Measurements from ENCODE around the gene HRAS. TPM values are rescaled to one million over a fixed set of nuclear protein-coding genes. Genes with fewer than 3 reads are reported as not detected.
A peak's percentile ranks its signal among the peaks of the same experiment; 100 is the strongest.

HRAS gene
- total RNA-seq, 2 donors from 2014 or later, result 29.5 to 73.2 TPM

- H3K9me3 Mint-ChIP-seq, result no peaks in the 10 kb centered on the region
- peak overlapping the region; percentile 57 for H3K4me3 Mint-ChIP-seq
- H3K27ac Mint-ChIP-seq, result no peak overlapping the region
- no peaks in the 10 kb centered on the region for H3K4me1 Mint-ChIP-seq
- no peaks in the 10 kb centered on the region for H3K27me3 Mint-ChIP-seq
- peak; percentile 1 for ATAC-seq (replicated peaks)
- H3K36me3 Mint-ChIP-seq (ENCODE audit: low read depth), result peaks cover 14% of the 10 kb centered on the region
Measured at GRCh38 chr11:534396-535209, 773 bp downstream of the HRAS start.

DNA sequence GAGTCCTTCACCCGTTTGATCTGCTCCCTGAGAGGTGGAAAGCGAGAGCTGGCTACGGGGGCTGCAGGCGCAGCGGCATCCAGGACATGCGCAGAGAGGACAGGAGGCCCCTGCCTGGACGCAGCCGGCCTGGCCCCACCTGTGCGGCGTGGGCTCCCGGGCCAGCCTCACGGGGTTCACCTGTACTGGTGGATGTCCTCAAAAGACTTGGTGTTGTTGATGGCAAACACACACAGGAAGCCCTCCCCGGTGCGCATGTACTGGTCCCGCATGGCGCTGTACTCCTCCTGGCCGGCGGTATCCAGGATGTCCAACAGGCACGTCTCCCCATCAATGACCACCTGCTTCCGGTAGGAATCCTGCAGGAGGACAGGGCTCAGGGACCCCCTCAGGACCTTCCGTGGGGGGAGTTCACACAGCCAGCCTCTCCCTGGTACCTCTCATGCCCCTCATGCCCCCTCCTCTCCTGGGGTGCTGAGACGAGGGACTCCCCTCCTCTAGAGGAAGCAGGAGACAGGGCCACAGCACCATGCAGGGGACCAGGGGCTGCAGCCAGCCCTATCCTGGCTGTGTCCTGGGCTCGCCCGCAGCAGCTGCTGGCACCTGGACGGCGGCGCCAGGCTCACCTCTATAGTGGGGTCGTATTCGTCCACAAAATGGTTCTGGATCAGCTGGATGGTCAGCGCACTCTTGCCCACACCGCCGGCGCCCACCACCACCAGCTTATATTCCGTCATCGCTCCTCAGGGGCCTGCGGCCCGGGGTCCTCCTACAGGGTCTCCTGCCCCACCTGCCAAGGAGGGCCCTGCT is 1.6 kb downstream of the HRAS start:
- Mint-ChIP-seq H3K9me3 (no peaks in the 10 kb centered on the region), H3K27me3 (no peaks in the 10 kb centered on the region), H3K27ac (no peak overlapping the region), H3K4me3 (peak overlapping the region; percentile 57), H3K36me3 (ENCODE audit: low read depth) (peaks cover 14% of the 10 kb centered on the region), H3K4me1 (no peaks in the 10 kb centered on the region)
- no peak for ATAC-seq (replicated peaks)

DNA sequence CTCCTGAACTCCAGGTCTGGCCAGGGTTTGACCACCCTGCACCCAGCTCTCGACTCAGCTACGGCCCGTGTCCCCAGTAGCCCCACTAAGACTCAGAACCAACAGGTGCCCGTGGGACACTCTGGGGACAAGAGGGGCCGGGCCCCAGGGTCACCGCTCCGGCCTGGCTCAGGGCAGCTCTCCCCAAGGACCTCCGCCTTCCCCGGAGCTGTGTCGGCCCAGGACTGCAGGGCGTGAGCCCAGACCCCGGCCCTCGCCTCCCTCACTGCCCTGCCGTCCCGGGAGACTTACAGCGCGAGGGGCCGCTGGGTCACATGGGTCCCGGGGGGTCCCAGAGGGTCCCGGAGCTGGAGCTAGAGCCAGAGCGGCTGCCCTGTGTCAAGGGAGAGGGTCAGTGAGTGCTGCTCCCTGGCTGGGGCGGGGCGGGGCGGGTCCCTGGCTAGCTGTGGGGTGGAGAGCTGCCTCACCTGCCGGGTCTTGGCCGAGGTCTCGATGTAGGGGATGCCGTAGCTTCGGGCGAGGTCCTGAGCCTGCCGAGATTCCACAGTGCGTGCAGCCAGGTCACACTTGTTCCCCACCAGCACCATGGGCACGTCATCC is 2.3 kb downstream of the HRAS start:
- H3K27ac Mint-ChIP-seq, result no peak overlapping the region
- no peaks in the 10 kb centered on the region for H3K4me1 Mint-ChIP-seq
- no peaks in the 10 kb centered on the region for H3K9me3 Mint-ChIP-seq
- H3K4me3 Mint-ChIP-seq, result no peak overlapping the region
- peaks cover 14% of the 10 kb centered on the region for H3K36me3 Mint-ChIP-seq (ENCODE audit: low read depth)
- no peaks in the 10 kb centered on the region for H3K27me3 Mint-ChIP-seq
- no peak for ATAC-seq (replicated peaks)

GRCh38 chr11:532527-532985 is 2.8 kb downstream of the HRAS start:
- H3K27me3 Mint-ChIP-seq, result no peaks in the 10 kb centered on the region
- peaks cover 14% of the 10 kb centered on the region for H3K36me3 Mint-ChIP-seq (ENCODE audit: low read depth)
- H3K4me1 Mint-ChIP-seq, result no peaks in the 10 kb centered on the region
- no peak overlapping the region for H3K27ac Mint-ChIP-seq
- no peak overlapping the region for H3K4me3 Mint-ChIP-seq
- no peak for ATAC-seq (replicated peaks)
- no peaks in the 10 kb centered on the region for H3K9me3 Mint-ChIP-seq

- Mint-ChIP-seq H3K27ac (peak overlapping the region; percentile 48), H3K4me1 (no peaks in the 10 kb centered on the region), H3K27me3 (no peaks in the 10 kb centered on the region), H3K36me3 (ENCODE audit: low read depth) (peaks cover 14% of the 10 kb centered on the region), H3K9me3 (no peaks in the 10 kb centered on the region), H3K4me3 (no peak overlapping the region)
- no peak for ATAC-seq (replicated peaks)
Measured at GRCh38 chr11:531919-532526, 3.4 kb downstream of the HRAS start.

DNA sequence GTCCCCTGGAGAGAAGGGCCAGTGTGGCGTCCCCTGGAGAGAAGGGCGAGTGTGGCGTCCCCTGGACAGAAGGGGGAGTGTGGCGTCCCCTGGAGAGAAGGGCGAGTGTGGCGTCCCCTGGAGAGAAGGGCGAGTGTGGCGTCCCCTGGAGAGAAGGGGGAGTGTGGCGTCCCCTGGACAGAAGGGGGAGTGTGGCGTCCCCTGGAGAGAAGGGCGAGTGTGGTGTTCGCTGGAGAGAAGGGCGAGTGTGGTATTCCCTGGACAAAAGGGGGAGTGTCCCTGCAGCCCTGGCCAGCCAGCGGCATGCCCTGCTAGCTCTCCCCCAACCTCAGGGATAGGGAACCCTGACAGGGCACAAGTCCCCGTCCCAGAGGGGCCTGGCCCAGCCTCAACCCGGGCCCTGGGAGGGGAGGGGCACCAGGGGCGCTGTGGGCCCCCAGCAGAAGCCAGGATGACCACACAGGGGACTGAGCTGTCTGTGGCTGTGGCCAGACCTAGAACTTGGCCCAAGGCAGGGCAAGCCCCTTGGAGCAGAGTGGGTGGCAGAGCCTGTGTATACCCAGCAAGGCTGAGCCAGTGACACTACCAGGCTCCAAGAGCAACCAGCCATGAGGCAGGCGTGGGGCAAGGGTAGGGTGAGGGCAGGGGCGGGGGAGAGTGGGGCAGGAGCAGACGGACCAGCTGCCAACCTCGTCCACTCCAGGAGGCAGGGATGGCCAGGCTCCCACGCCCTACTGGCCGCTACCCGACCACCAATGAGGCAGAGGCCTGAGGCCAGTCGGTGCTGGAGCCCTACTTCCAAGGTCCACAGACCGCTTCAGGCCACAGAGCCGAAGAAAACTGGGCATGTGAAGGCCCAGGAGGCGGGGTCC is 4.2 kb downstream of the HRAS start:
- H3K4me3 Mint-ChIP-seq, result no peak overlapping the region
- H3K4me1 Mint-ChIP-seq, result no peaks in the 10 kb centered on the region
- no peaks in the 10 kb centered on the region for H3K27me3 Mint-ChIP-seq
- H3K9me3 Mint-ChIP-seq, result no peaks in the 10 kb centered on the region
- no peak overlapping the region for H3K27ac Mint-ChIP-seq
- no peak for ATAC-seq (replicated peaks)
- peaks cover 14% of the 10 kb centered on the region for H3K36me3 Mint-ChIP-seq (ENCODE audit: low read depth)

GRCh38 chr11:529728-530411 is 5.5 kb downstream of the HRAS start:
- peaks cover 14% of the 10 kb centered on the region for H3K36me3 Mint-ChIP-seq (ENCODE audit: low read depth)
- no peak overlapping the region for H3K4me3 Mint-ChIP-seq
- H3K9me3 Mint-ChIP-seq, result no peaks in the 10 kb centered on the region
- ATAC-seq (replicated peaks), result no peak
- no peak overlapping the region for H3K27ac Mint-ChIP-seq
- no peaks in the 10 kb centered on the region for H3K27me3 Mint-ChIP-seq
- no peaks in the 10 kb centered on the region for H3K4me1 Mint-ChIP-seq

GRCh38 chr11:528815-529727 is 6.3 kb downstream of the HRAS start:
- H3K9me3 Mint-ChIP-seq, result no peaks in the 10 kb centered on the region
- H3K36me3 Mint-ChIP-seq (ENCODE audit: low read depth), result peaks cover 14% of the 10 kb centered on the region
- no peaks in the 10 kb centered on the region for H3K27me3 Mint-ChIP-seq
- no peak for ATAC-seq (replicated peaks)
- no peak overlapping the region for H3K27ac Mint-ChIP-seq
- H3K4me3 Mint-ChIP-seq, result no peak overlapping the region
- H3K4me1 Mint-ChIP-seq, result no peaks in the 10 kb centered on the region

DNA sequence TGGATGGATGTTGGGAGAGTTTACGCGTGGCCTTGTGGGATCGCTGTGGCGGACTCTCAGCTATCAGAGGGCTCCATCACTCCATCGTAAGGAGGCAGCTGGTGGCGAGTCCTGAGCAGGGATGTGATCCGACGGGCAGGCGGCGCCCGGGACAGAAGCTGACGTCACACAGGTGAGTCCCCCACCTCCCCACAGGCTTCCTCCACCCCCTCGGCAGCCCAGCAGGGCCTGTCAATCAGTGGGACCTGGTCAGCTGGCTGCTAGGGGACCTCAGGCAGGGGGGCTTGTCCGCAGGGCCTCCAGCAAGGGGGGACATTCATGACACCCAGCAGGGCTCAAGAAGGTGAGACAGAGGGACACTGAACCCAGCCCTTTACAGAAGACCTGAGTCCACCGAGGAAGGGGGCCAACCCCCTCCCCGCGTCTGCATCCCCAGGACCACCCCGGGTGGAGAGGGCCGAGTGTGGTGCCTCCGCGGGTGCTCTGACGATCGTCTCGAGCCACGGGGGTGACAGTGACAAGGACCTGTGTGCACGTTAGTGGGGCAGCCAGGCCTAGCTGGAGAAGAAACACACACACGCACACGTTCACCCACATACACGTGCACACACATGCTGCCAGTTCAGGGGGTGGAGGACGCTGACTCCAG is 7.1 kb downstream of the HRAS start:
- Mint-ChIP-seq H3K36me3 (ENCODE audit: low read depth) (peaks cover 9% of the 10 kb centered on the region), H3K4me1 (no peaks in the 10 kb centered on the region), H3K27me3 (no peaks in the 10 kb centered on the region), H3K27ac (no peak overlapping the region), H3K4me3 (no peak overlapping the region), H3K9me3 (no peaks in the 10 kb centered on the region)
- no peak for ATAC-seq (replicated peaks)

DNA sequence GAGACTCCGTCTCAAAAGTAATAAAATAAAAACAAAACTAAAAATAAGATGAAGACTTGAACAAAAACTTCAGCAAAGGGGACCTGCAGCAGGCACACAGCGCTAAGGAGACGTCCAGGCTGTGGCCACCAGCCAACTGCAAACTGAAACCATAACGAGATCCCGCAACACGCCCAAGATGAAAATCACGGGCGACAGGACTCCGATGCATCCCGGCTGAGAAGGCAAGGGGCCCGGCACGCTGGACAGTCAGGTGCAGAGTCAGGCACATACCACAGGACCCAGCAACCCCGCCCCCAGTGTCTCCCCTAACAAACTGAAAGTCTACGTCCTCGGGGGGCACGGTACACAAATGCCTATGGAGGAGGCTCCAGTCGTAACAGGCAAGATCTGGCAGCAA is 9.2 kb downstream of the HRAS start:
- Mint-ChIP-seq H3K36me3 (ENCODE audit: low read depth) (no peaks in the 10 kb centered on the region), H3K4me3 (no peak overlapping the region), H3K4me1 (no peaks in the 10 kb centered on the region), H3K27ac (no peak overlapping the region), H3K27me3 (no peaks in the 10 kb centered on the region), H3K9me3 (no peaks in the 10 kb centered on the region)
- no peak for ATAC-seq (replicated peaks)

GRCh38 chr11:521177-521688 is 14.1 kb downstream of the HRAS start:
- Mint-ChIP-seq H3K36me3 (ENCODE audit: low read depth) (no peaks in the 10 kb centered on the region), H3K27me3 (no peaks in the 10 kb centered on the region), H3K4me1 (peaks cover 4% of the 10 kb centered on the region), H3K27ac (no peak overlapping the region), H3K9me3 (peaks cover 4% of the 10 kb centered on the region), H3K4me3 (no peak overlapping the region)
- ATAC-seq (replicated peaks), result no peak
